Left forelimb (tissue), 1 donor: Measurements from ENCODE around the gene DCP2.
A peak's percentile ranks its signal among the peaks of the same experiment; 100 is the strongest.

Source experiments
- DNase-seq: peaks from one replicate; pipeline ENCODE4 v3.0.0-alpha.2; 2018; ENCODE audit warnings: low spot score

The DCP2 gene

DNA sequence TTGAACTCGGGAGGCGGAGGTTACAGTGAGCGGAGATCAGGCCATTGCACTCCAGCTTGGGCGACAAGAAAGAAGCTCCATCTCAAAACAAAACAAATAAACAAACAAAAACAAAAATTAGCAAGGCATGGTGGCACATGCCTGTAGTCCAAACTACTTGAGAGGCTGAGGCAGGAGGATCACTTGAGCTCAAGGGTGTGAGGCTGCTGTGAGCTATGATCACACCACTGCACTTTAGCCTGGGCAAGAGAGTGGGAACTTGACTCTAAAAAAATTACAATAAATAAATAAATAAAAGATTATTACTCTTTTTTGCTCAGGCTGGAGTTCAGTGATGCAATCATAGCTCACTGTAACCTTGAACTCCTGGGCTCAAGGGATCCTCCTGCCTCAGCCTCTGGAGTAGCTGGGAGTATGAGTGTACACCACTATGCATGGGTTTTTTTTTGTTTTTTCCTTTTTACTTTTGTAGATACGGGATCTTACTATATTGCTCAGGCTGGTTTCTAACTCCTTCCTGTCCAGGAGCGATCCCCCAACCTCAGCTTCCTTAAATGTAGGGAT is 9.0 kb upstream of the DCP2 start:
- no peak for DNase-seq

DNA sequence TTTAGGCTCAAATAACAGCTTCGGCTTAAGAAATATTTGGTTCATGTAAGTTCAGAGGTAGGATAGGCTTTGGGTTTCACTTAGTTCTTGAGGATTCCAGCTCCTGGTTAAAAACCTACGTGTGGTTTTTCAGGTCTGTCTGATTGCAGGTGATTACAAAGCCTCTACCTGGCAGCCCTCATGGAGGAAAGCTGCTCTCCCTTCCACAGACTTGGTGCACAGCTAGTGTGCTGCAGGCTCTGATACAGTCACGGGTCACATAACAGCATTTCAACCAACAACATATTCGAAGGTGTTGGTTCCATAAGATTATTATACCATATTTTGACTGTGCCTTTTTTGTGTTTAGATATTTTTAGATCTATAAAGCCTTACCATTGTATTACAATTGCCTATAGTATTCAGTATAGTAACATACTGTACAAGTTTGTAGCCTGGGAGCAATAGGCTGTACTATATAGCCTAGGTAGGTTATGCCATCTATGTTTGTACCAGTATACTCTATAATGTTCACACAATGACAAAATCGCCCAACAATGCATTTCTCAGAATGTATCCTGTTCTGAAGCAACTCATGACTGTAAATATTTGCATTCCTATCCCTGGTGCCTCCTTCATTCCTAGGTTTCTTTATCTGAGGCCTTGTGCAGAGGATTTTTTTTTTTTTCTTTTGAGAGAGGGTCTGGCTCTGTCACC is 8.0 kb upstream of the DCP2 start:
- DNase-seq: no peak

DNA sequence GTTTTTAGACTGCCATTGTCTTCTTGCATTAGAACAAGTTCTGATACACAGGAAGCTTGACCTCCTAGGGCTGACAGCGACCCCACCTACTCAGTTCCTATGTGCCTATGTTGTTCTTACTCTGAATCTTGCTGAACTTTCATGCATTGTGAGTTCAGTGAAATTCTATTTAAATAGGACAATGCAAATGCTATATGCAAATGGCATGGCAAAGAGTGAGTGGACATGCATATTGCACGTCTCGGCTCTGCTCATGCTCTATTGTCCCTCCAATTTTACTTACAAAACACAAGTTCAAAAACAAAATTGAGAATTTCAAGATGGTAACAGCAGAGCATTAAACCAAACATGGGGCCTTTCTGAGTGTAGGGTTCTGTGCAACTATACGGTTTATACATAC is 5.3 kb upstream of the DCP2 start:
- no peak for DNase-seq

- DNase-seq: no peak
Measured at GRCh38 chr5:112973036-112973435, 3.6 kb upstream of the DCP2 start.

GRCh38 chr5:112973904-112974303 is 2.7 kb upstream of the DCP2 start:
- DNase-seq: no peak

GRCh38 chr5:112974901-112975300 is 1.7 kb upstream of the DCP2 start:
- no peak for DNase-seq

DNA sequence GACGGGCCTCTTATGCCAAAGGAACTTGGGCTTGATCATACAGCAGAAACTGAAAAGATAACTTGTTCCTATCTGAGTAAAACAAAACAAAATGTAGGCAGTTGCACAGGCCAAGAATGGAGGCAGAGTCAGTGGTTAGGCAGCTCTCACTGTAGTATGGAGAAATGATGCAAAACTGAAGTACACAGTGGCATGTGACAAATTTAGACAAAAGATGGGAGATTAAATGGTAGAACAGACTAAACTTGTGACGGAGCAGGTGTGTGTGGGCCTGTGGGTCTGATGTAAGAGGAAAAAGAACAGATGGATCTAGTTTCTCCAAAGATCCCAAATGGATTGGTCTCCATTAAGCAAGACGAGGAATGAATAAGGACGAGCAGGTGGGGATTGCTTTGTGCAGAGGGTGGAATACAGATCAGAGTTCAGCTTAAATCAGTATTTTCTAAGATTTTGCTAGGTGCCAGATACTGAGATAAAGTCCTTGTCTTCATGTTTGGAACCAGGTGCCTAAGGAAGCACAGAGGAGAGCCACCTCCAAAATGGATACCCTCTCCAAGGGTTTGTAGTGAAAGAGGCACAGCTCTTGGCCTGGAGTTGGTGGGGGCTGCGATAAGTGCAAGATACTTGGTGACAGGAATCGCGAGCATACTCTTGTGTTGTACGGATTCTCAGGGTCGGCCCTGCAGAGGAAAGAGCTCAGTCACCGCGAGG is 722 bp upstream of the DCP2 start:
- no peak for DNase-seq

DNA sequence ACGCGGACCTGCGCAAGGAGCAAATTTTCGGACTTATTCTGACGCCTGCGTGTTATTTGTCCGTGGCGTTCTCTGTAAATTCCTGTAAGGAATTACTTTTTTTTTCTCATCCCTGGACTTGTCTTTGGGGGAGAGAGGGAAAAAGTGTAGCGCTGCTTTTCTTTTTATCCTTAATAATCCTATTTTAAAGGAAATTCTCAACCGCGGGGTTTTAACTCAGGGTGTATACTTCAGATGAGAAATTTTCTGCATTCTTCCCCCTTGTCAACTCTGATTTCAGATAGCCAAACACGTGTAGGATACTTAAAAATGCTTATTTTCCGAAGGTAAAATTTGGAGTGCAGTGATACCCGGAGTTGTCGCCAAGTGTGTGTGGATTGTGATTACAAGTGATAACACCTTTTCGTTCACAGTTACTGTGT is 853 bp downstream of the DCP2 start:
- no peak for DNase-seq

GRCh38 chr5:112978836-112979235 is 2.2 kb downstream of the DCP2 start:
- no peak for DNase-seq

DNA sequence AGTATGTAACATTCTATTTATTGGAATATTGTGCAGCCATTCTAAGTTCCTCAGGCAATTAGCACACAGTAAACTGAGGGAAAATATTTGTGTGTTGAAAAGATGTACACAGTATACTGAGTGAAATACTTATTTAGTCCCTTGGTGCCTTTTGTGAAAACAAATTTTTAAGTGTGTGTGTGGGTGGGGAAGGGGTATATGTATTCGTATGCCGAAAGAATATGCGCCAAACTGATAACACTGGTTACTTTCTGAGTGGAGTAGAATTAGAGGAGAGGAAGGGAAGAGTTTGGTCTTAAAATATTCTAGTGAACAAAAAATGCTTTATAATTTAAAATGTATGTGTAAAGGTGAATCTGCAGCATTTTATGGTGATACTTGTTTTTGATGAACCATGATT is 3.1 kb downstream of the DCP2 start:
- no peak for DNase-seq

GRCh38 chr5:112983363-112983762 is 6.8 kb downstream of the DCP2 start:
- DNase-seq: no peak

DNA sequence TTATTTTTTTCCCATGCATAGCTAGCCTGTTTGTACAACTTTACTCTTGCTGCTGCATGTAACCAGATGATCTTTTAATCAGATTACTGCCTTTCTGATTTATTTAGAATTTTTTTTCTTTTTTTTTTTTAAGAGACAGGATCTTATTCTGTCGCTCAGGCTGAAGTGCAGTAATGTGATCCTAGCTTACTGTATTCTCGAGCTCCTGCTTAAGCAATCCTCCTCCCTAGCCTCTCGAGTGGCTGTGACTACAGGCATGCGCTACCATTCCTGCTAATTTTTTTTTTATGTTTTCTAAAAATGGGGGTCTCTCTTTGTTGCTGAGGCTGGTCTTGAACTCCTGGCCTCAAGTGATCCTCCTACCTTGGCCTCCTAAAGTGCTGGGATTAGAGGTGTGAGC is 9.6 kb downstream of the DCP2 start:
- no peak for DNase-seq

DNA sequence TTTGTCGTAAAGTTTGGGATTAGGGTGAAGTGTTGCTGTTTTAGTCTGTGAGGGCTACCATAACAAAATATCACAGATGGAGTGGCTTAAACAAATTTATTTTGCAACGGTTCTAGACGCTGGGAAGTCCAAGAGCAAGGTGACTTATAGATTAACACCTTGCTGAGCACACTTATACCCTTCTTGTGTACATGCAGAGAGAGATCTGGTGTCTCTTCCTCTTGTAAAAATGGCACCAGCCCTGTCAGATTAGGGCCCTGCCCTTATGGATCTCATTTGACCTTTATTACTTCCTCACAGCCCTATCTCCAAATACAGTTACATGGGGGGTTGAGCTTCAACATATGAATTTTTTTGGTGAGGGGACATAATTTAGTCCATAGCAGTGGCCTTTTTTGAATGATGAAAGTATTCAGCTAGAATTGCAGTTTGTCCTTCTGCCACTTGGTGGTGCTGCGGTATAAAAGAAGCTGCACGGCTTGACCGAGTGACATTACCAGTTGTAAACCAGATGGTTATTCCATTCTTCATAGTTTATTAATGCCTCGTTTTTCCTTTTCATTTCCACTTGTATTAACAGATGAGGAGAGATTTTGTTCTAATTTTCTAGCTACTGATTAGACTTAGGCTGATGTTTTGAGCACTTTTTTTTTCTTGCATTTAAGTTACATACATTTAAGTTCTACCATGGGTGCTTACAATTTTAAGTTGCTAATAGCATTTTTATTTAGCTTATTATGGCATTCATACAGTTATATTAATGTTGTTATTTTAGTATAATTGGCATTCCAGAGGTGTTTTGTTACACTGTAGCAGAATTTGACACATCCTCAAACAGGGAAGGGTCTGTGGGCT is 19.4 kb downstream of the DCP2 start:
- peak; percentile 73 for DNase-seq

DNA sequence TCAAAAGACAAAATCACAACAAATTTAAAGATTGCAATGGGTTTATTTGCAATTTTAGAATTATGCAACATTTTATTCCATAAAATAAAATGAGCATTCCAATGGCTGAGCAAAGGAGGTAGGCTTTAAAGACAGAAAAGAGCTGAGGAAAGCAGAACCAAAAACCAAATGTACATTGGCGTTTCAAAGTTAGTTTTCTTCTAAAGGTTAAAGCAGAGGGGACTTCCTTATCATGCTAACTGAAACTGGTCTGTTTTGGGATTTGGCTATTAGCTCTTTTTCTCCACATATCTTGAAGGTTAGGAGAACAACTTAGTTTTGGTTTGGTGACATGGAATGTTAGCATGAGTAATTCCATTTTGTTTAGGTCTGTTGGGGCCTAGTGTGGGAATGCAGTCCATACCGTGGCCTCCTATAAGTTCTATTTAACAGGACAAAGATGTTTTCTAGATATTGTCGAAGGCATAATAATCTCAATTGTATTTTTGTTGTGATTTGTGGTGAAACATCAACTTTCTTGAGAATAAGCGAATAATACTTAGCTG is 20.3 kb downstream of the DCP2 start:
- DNase-seq: no peak

- DNase-seq: no peak
Measured at GRCh38 chr5:112998296-112998695, 21.7 kb downstream of the DCP2 start.

DNA sequence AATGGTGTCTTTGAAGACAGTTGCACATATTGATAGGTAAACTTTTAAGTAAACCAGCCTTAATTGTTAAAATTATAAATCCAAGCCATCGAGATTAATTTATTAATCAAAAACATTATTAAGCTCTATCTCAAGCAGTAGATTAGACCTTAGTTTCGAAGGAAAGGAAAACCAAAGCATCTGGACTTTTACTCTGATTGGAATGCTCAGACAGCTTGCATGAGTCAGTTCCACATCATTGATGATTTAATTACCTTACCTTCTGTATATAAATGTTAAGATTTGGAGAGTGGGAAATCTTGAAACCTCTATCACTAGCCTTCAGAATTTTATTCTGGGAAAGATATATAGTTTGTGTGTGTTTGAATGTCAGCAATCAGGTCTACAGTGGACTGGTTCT is 23.9 kb downstream of the DCP2 start:
- no peak for DNase-seq

DNA sequence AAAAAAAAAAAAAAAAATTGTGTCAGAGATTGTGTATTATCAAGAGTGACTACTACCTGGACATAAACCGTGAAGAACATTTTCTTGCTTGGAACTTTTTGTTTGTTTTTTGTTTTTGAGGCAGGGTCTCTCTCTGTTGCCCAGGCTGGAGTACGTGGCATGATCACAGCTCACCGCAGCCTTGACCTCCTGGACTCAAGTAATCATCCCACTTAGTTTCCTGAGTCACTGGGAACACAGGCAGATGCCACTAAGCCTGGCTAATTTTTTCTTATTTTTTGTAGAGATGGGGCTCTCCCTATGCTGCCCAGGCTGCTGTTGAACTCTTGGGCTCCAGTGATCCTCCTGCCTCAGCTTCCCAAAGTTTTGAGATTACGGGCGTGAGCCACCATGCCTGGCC is 25.8 kb downstream of the DCP2 start:
- no peak for DNase-seq

DNA sequence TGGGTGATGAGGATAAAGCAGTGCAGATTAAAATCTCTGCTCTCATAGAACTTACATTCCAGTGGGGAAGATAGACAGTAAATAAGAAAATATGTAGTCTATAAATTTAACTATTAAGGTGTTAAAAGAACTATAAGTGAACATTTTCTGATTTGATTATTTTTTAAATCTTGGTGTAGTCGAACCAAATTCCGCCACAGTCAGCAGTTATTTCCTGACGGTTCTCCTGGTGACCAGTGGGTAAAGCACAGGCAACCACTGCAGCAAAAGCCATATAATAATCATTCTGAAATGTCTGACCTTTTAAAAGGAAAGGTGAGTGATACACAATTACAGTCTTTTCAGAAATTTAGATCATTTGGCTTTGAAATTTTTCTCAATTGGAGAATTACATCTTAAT is 27.2 kb downstream of the DCP2 start:
- DNase-seq: no peak

- DNase-seq: no peak
Measured at GRCh38 chr5:113005454-113005853, 28.9 kb downstream of the DCP2 start.

GRCh38 chr5:113017881-113018635 is 41.5 kb downstream of the DCP2 start:
- DNase-seq: no peak

- no peak for DNase-seq
Measured at GRCh38 chr5:113020461-113021273, 44.1 kb downstream of the DCP2 start.
